Erythroblast (primary cell): ENCODE measurements around the gene PON3.

Source experiments
- GATA1 ChIP-seq: IDR thresholded peaks from 2 replicates; pipeline ENCODE4 v1.6.1; 2011; ENCODE audit warnings: low read depth, mild to moderate bottlenecking, control low read depth, low read length, moderate library complexity
- POLR2A ChIP-seq: IDR thresholded peaks from 2 replicates; pipeline ENCODE4 v1.6.1; 2011; ENCODE audit warnings: mild to moderate bottlenecking, low read length

DNA sequence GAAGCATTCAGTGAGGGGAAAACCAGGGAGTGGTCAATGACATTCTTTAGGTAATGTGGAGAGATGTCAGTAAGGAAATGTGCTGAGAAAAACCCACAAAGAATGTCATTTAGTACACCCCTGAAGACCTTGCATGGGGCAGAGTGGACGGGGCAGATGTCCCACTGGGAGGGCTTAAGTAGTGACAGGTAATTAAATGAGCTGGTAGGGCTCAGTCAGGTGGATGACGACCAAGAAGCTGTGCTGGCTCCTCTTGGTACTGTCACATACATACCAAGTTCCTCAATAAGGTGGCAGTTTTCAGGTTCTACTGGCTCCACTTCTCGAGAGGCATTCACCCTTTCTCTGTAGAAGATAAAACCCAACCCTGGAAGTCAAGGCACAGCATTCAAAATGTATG, 1.8 kb downstream of the PON3 start:
- TF ChIP-seq POLR2A (no peak), GATA1 (no peak)
